Natural killer cell (primary cell): Measurements from ENCODE around the gene GJB2. TPM values are rescaled to one million over a fixed set of nuclear protein-coding genes. Genes with fewer than 3 reads are reported as not detected.

Source experiments
- ATAC-seq, 3 donors: fragments of 150-1000 bp in 2 of 3; fragments of 200-7000 bp in 1 of 3; cut with Tn5 transposase; 1 replicate in 1 of 3; 2 replicates in 2 of 3; pipeline ENCODE4 v1.10.0; 2021; ENCODE audit warnings: mild to moderate bottlenecking in 2 of 3, moderate library complexity in 2 of 3
- DNase-seq, 2 donors: peaks; one replicate each; pipeline versions ENCODE4 v3.0.0 to v3.0.0-alpha.2; 2013 to 2021; ENCODE audit warnings: mixed read lengths in 1 of 2
- H3K27ac ChIP-seq: one replicate; pipeline ENCODE4 v1.5.1; 2013; ENCODE audit warnings: mild to moderate bottlenecking, low read length
- H3K27me3 ChIP-seq: one replicate; pipeline ENCODE4 v1.6.1; 2013; ENCODE audit warnings: low read length; ENCODE audit not compliant: control insufficient read depth, insufficient read depth
- H3K36me3 ChIP-seq: one replicate; pipeline ENCODE4 v1.6.1; 2013; ENCODE audit warnings: low read length; ENCODE audit not compliant: control insufficient read depth, insufficient read depth
- H3K4me1 ChIP-seq: one replicate; pipeline ENCODE4 v1.6.1; 2013; ENCODE audit warnings: low read length; ENCODE audit not compliant: control insufficient read depth, insufficient read depth
- H3K4me3 ChIP-seq: one replicate; pipeline ENCODE4 v1.5.1; 2013; ENCODE audit warnings: low read length
- H3K9me3 ChIP-seq: one replicate; pipeline ENCODE4 v1.6.1; 2013; ENCODE audit warnings: low read length; ENCODE audit not compliant: control insufficient read depth, insufficient read depth
- H3K27ac Mint-ChIP-seq, 2 donors: one replicate each; pipeline ENCODE4 v1.8.0; 2022; ENCODE audit warnings: mild to moderate bottlenecking in 2 of 2, mixed read lengths in 2 of 2, moderate library complexity in 1 of 2
- H3K27me3 Mint-ChIP-seq, 2 donors: one replicate each; pipeline ENCODE4 v1.8.0; 2022; ENCODE audit warnings: low read depth in 2 of 2, mixed read lengths in 2 of 2
- H3K36me3 Mint-ChIP-seq: one replicate; pipeline ENCODE4 v1.8.0; 2022; ENCODE audit warnings: mixed read lengths
- H3K4me1 Mint-ChIP-seq, 2 donors: one replicate each; pipeline ENCODE4 v1.8.0; 2022; ENCODE audit warnings: mixed read lengths in 2 of 2
- H3K4me3 Mint-ChIP-seq: one replicate; pipeline ENCODE4 v1.8.0; 2022; ENCODE audit warnings: mild to moderate bottlenecking, moderate library complexity, mixed read lengths
- H3K9me3 Mint-ChIP-seq, 2 donors: one replicate each; pipeline ENCODE4 v1.8.0; 2022; ENCODE audit warnings: mixed read lengths in 2 of 2
- WGBS: methylation state at CpG from one replicate; pipeline ENCODE4 v1.1.7; 2013; ENCODE audit warnings: missing lambda C conversion rate; ENCODE audit not compliant: insufficient coverage; 5-methylcytosine and 5-hydroxymethylcytosine counted together
- intact Hi-C: fragments of 100-400 bp; cut with micrococcal nuclease; formaldehyde crosslinking; loops from one replicate; pipeline ENCODE4 v1.14.2; 2022
- total RNA-seq, 4 donors: library from RNA; stranded (reverse); fragments of 120-200 nt in 1 of 4; gene quantifications; one replicate each; pipeline versions ENCODE4 v1.2.3 to v1.2.4, GENCODE V29; 2013 to 2022
- TF ChIP-seq, protein P1 (sequence below): fragments of 200-600 bp; IDR thresholded peaks from one replicate; pipeline ENCODE4 v1.8.0; 2022; ENCODE audit warnings: antibody characterized with exemption

GJB2 gene
- total RNA-seq, 3 donors from 2014 or later (not counting 1 experiment from before 2014, with no cell fraction given) = 0.40 TPM; not detected in 2

DNA sequence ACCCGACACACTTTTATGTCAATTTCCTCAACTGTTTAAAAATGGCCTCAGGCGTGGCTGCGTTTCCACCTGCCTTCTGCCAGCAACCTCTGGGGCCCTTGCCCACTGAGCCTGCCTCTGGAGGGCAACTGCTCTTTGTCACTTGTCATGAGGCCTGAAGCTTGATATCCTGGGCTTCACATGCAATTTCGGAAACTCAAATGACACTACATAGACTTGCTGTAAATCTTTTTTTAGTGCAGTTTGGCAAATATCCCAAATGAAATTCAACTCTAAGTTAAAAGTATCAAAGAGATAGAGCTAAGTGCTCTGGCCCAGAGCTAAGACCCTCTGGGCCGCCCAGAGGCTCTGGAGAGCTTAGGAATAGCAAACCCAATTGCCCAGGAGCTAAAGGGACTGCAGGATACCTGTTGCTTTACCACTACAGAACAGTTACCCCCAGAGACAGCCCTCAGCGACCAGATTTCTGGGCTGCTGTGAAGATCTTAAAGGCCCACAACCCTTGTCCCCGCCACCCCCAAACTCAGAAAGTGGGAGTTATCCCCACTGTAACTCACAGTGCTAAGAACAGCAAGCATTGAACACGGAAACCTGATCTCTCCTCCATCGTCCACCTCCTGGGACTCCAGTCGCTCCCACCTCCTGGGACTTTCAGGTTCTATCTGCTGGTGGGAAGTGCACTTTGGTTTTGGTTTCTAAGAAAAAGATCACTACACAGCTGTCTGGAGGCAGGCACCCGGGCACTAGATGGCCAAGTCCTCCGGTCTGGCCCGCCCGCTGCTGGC lies 51.3 kb downstream of the GJB2 start:
- WGBS = 69% methylated on average over 14 of the region's 14 CpGs
- TF ChIP-seq, protein P1, sequence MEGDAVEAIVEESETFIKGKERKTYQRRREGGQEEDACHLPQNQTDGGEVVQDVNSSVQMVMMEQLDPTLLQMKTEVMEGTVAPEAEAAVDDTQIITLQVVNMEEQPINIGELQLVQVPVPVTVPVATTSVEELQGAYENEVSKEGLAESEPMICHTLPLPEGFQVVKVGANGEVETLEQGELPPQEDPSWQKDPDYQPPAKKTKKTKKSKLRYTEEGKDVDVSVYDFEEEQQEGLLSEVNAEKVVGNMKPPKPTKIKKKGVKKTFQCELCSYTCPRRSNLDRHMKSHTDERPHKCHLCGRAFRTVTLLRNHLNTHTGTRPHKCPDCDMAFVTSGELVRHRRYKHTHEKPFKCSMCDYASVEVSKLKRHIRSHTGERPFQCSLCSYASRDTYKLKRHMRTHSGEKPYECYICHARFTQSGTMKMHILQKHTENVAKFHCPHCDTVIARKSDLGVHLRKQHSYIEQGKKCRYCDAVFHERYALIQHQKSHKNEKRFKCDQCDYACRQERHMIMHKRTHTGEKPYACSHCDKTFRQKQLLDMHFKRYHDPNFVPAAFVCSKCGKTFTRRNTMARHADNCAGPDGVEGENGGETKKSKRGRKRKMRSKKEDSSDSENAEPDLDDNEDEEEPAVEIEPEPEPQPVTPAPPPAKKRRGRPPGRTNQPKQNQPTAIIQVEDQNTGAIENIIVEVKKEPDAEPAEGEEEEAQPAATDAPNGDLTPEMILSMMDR = no peak

GRCh38 chr13:20140487-20140886 lies 52.3 kb downstream of the GJB2 start:
- H3K27ac Mint-ChIP-seq = no peak overlapping the region
- 78% methylated on average over 4 of the region's 4 CpGs for WGBS
- no peaks in the 10 kb centered on the region for H3K4me1 Mint-ChIP-seq
- ATAC-seq (no peak), DNase-seq (no peak)
- no peak overlapping the region for H3K27ac ChIP-seq
- peaks cover 37 to 52% of the 10 kb centered on the region in 2 donors for H3K27me3 Mint-ChIP-seq
- no peaks in the 10 kb centered on the region for H3K36me3 Mint-ChIP-seq
- peaks cover 18% of the 10 kb centered on the region for H3K27me3 ChIP-seq
- no peak overlapping the region for H3K4me3 ChIP-seq
- no peaks in the 10 kb centered on the region for H3K36me3 ChIP-seq
- peaks cover 5% of the 10 kb centered on the region for H3K4me1 ChIP-seq
- no peaks in the 10 kb centered on the region for H3K9me3 Mint-ChIP-seq
- intact Hi-C loops = no loop called here
- no peaks in the 10 kb centered on the region for H3K9me3 ChIP-seq
- TF ChIP-seq, protein P1 = no peak
- no peak overlapping the region for H3K4me3 Mint-ChIP-seq

More for the DNA sequence above, 51.3 kb downstream of the GJB2 start:
- H3K4me1 Mint-ChIP-seq = no peaks in the 10 kb centered on the region
- no peak for ATAC-seq
- Histone ChIP-seq H3K4me3 (no peak overlapping the region), H3K9me3 (no peaks in the 10 kb centered on the region), H3K27ac (no peak overlapping the region), H3K4me1 (peaks cover 5% of the 10 kb centered on the region), H3K36me3 (no peaks in the 10 kb centered on the region), H3K27me3 (peaks cover 18% of the 10 kb centered on the region)
- intact Hi-C loops = no loop called here
- H3K9me3 Mint-ChIP-seq = no peaks in the 10 kb centered on the region
- no peak for DNase-seq
- H3K27me3 Mint-ChIP-seq = peaks cover 36 to 52% of the 10 kb centered on the region in 2 donors
- no peak overlapping the region for H3K4me3 Mint-ChIP-seq
- H3K27ac Mint-ChIP-seq = no peak overlapping the region
- H3K36me3 Mint-ChIP-seq = no peaks in the 10 kb centered on the region

- Mint-ChIP-seq H3K27me3 (peaks cover 35 to 39% of the 10 kb centered on the region in 2 donors), H3K27ac (no peak overlapping the region), H3K36me3 (no peaks in the 10 kb centered on the region), H3K4me1 (no peaks in the 10 kb centered on the region), H3K4me3 (no peak overlapping the region), H3K9me3 (no peaks in the 10 kb centered on the region)
- no peaks in the 10 kb centered on the region for H3K9me3 ChIP-seq
- TF ChIP-seq, protein P1 = no peak
- H3K27me3 ChIP-seq = peaks cover 20% of the 10 kb centered on the region
- intact Hi-C loops = no loop called here
- H3K27ac ChIP-seq = no peak overlapping the region
- ATAC-seq (no peak), DNase-seq (no peak)
- H3K4me1 ChIP-seq = peaks cover 5% of the 10 kb centered on the region
- no peak overlapping the region for H3K4me3 ChIP-seq
- no peaks in the 10 kb centered on the region for H3K36me3 ChIP-seq
- 83% methylated on average over 2 of the region's 2 CpGs for WGBS
Measured at GRCh38 chr13:20137875-20138274, 54.9 kb downstream of the GJB2 start.

Other genes with a start within 250 kb of the GJB2 start
- gene ZMYM2, start 234.2 kb downstream of the GJB2 start, total RNA-seq = 100 to 1,000 TPM in 1 of 3 donors, 10 to 100 TPM in 2; 82.1 to 101 (median 87.0) TPM
- gene GJA3, start 31.9 kb downstream of the GJB2 start, total RNA-seq = under 1 TPM in 1 of 3 donors, not detected in 2; 0.18 TPM
- 1 to 10 TPM in 1 of 3 donors, under 1 TPM in 2; 0.23 to 1.3 (median 0.26) TPM for gene GJB6, start 39.4 kb upstream of the GJB2 start, total RNA-seq